Large intestine (tissue), 3 donors: Measurements from ENCODE around the gene TADA1. TPM values are rescaled to one million over a fixed set of nuclear protein-coding genes. Genes with fewer than 3 reads are reported as not detected.
"Not testable (repeated sequence)": the region's sequence is repeated elsewhere in the genome, so short reads cannot be mapped to it uniquely, and the experiment has no call there.

ENCODE experiments used
- DNase-seq, 2 donors: peaks; one replicate each; pipeline versions ENCODE4 v3.0.0 to v3.0.0-alpha.2; 2013
- H3K27ac ChIP-seq: one replicate; pipeline ENCODE4 v1.5.1; 2013; ENCODE audit warnings: low read length
- H3K27me3 ChIP-seq: 2 replicates; pipeline ENCODE4 v1.6.1; 2013; ENCODE audit warnings: low read length; ENCODE audit not compliant: control insufficient read depth, insufficient read depth
- H3K36me3 ChIP-seq: 2 replicates; pipeline ENCODE4 v1.6.1; 2013; ENCODE audit warnings: low read length; ENCODE audit not compliant: control insufficient read depth, insufficient read depth
- H3K4me1 ChIP-seq: one replicate; pipeline ENCODE4 v1.6.1; 2013; ENCODE audit warnings: low read length; ENCODE audit not compliant: control insufficient read depth, insufficient read depth
- H3K4me3 ChIP-seq: one replicate; pipeline ENCODE4 v1.5.1; 2013; ENCODE audit warnings: low read length
- H3K9me3 ChIP-seq: one replicate; pipeline ENCODE4 v1.6.1; 2013; ENCODE audit warnings: mild to moderate bottlenecking, low read depth, low read length, moderate library complexity; ENCODE audit not compliant: control insufficient read depth
- WGBS: methylation state at CpG from one replicate; pipeline ENCODE4 v1.1.5; 2013; ENCODE audit warnings: low lambda C conversion rate; ENCODE audit not compliant: insufficient coverage; 5-methylcytosine and 5-hydroxymethylcytosine counted together
- polyA plus RNA-seq: library from polyadenylated mRNA; unstranded; fragments of 120-200 nt; gene quantifications from one replicate; pipeline ENCODE4 v1.2.1, GENCODE V29; 2013

Gene TADA1
- polyA plus RNA-seq, 1 donor, result 18.5 TPM

DNA sequence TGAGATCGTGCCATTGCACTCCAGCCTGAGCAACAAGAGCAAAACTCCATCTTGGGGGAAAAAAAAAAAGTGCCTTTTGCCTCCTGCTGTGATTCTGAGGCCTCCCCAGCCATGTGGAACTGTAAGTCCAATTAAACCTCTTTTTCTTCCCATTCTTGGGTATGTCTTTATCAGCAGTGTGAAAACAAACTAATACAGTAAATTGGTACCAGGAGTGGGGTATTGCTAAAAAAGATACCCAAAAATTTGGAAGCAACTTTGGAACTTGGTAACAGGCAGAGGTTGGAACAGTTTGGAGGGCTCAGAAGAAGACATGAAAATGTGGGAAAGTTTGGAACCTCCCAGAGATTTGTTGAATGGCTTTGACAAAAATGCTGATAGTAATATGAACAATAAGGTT lies 46.3 kb downstream of the TADA1 start:
- WGBS, result no CpG with 5 or more reads among the region's 1 CpG
- not testable (repeated sequence) for H3K4me3 ChIP-seq, H3K36me3 ChIP-seq, H3K27ac ChIP-seq, H3K9me3 ChIP-seq, DNase-seq, H3K27me3 ChIP-seq, H3K4me1 ChIP-seq

DNA sequence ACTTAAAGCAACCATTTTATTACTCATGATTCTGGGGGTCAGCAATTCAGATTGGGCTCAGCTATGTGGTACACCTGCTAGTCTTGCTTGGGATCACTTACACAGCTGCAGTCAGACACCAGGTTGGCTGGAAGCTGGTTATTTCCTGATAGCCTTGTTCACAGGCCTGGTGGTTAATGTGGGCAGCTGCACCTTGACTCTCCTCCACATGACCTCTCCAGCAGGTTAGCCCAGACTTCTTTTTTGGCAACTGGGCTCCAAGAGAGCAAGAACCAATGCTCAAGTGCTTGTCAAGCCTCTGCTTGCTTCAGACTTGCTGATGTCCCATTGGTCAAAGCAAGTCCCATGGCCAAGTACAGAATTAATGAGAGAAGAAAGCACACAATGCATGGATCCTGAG lies 48.6 kb downstream of the TADA1 start:
- no peaks in the 10 kb centered on the region for H3K9me3 ChIP-seq
- no peak overlapping the region for H3K4me3 ChIP-seq
- no peaks in the 10 kb centered on the region for H3K36me3 ChIP-seq
- no peaks in the 10 kb centered on the region for H3K27me3 ChIP-seq
- no peaks in the 10 kb centered on the region for H3K4me1 ChIP-seq
- DNase-seq, result no peak
- H3K27ac ChIP-seq, result no peak overlapping the region

DNA sequence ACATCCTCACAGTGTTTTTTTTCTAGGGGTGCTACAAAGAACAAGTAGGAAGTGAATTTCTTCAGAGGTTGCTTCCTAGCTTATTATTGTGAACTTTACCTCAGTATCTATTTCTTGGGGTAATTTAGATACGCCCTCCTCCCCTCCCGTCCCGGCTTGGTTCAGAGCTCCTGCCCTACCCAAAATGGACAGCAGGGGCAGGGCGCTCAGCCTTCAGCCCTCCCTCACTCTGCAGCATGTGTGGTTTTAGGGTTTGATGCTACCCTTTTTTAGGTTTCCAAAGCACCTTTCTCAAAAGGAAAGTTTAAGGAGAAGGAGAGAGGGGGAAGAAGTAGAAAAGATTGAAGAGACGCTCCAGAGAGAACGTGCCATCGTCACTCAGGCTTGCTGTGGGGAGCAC lies 53.7 kb downstream of the TADA1 start:
- WGBS, result 90% methylated on average over 3 of the region's 7 CpGs
- H3K36me3 ChIP-seq, result no peaks in the 10 kb centered on the region
- no peak overlapping the region for H3K27ac ChIP-seq

DNA sequence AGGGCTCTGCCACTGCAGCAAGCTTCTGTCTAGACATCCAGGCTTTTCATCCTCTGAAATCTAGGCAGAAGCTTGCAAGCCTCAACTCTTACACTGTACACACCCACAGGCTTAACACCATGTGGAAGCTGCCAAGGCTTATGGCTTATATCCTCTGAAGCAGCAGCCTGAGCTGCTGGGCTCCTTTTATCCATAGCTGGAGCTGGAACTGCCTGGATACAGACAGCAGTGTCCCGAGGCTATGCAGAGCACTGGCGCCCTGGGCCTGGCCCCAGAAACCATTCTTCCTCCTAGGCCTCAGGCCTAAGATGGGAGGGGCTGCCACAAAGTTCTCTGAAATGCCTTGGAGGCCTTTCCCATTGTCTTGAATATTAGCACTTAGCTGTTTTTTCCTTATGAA lies 56.1 kb downstream of the TADA1 start:
- H3K27ac ChIP-seq, result no peak overlapping the region
- no peaks in the 10 kb centered on the region for H3K36me3 ChIP-seq
- H3K27me3 ChIP-seq, result no peaks in the 10 kb centered on the region
- peaks cover 7% of the 10 kb centered on the region for H3K9me3 ChIP-seq
- no peak overlapping the region for H3K4me3 ChIP-seq
- H3K4me1 ChIP-seq, result no peaks in the 10 kb centered on the region
- no CpG with 5 or more reads among the region's 2 CpGs for WGBS
- no peak for DNase-seq

More for the DNA sequence above, 53.7 kb downstream of the TADA1 start:
- no peak overlapping the region for H3K4me3 ChIP-seq
- no peak for DNase-seq
- H3K9me3 ChIP-seq, result peaks cover 3% of the 10 kb centered on the region
- no peaks in the 10 kb centered on the region for H3K27me3 ChIP-seq
- H3K4me1 ChIP-seq, result no peaks in the 10 kb centered on the region

DNA sequence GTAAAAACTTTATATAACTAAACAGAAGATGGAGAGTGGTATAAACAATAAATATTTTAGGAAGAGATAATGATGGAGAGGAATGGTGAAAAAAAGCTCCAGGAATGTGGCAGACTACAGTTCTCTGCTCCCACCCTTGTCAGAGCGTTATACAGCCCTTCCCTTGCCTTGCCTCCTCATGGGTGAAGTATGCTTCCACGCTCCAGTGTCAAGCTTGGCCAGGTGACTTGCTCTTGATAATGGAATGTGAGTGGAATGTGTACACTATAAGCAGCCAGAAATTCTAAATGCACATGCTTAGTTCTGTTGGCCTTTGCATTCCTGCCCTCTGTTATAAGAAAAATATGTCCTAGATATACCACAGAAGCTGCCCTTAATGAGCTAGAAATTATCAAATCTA lies 61.5 kb downstream of the TADA1 start:
- Histone ChIP-seq H3K36me3 (no peaks in the 10 kb centered on the region), H3K4me3 (no peak overlapping the region), H3K9me3 (peaks cover 4% of the 10 kb centered on the region), H3K27me3 (no peaks in the 10 kb centered on the region), H3K27ac (no peak overlapping the region), H3K4me1 (peaks cover 3% of the 10 kb centered on the region)
- DNase-seq, result no peak
- WGBS, result no CpG with 5 or more reads among the region's 2 CpGs

DNA sequence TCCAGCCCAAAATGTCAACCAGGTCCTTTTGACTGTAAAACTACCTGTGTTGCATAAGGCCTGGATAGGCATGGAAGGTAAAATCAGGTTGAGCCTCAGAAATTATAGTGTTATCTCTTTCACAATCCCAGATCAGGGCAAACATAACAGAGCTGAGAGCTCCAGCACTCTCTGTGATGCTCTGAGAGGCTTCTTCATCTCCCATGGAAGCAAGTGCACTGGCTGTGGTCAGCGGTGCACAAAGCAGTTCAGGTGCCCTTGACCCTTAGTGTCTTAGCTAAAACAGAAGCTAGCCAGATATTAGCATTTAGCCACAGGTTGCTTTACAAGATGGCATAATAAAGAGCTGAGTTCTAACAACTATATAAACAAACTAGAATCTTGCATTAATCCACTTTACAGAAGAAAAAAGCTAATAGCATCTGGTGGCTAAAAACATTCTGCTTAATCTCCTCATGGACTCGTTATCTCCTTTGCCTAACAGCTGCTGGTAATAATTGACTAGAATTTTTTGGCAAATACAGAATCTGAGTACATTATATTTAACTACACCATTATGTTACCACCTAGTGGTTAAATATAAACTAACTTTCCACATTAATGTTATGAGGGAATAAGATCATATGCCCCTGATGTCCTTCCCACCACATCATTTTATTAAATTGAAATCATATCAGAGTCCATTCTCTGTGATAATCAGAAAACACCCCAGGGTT lies 62.4 kb downstream of the TADA1 start:
- Histone ChIP-seq H3K4me3 (no peak overlapping the region), H3K4me1 (peaks cover 3% of the 10 kb centered on the region), H3K27me3 (no peaks in the 10 kb centered on the region), H3K9me3 (peaks cover 4% of the 10 kb centered on the region), H3K27ac (no peak overlapping the region), H3K36me3 (no peaks in the 10 kb centered on the region)
- peak in 1 of 2 donors; percentile 10 for DNase-seq
- WGBS, result 20% methylated on average over 1 of the region's 2 CpGs

DNA sequence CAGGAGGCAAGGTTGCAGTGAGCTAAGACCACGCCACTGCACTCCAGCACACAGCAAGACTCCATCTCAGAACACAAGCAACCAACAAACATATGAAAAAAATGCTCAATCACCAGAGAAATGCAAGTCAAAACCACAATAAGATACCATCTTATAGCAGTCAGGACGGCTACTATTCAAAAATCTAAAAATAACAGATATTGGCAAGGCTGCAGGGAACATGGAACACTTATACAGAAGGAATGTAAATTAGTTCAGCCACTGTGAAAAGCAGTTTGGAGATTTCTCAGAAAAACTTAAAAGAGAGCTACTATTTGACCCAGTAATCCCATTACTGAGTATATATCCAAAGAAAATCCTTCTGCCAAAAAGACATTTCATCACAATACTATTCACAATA lies 64.4 kb downstream of the TADA1 start:
- H3K9me3 ChIP-seq, result peaks cover 3% of the 10 kb centered on the region
- peaks cover 3% of the 10 kb centered on the region for H3K4me1 ChIP-seq
- H3K4me3 ChIP-seq, result no peak overlapping the region
- no peaks in the 10 kb centered on the region for H3K27me3 ChIP-seq
- no peak for DNase-seq
- H3K36me3 ChIP-seq, result no peaks in the 10 kb centered on the region
- H3K27ac ChIP-seq, result no peak overlapping the region
- 71% methylated on average over 1 of the region's 2 CpGs for WGBS

DNA sequence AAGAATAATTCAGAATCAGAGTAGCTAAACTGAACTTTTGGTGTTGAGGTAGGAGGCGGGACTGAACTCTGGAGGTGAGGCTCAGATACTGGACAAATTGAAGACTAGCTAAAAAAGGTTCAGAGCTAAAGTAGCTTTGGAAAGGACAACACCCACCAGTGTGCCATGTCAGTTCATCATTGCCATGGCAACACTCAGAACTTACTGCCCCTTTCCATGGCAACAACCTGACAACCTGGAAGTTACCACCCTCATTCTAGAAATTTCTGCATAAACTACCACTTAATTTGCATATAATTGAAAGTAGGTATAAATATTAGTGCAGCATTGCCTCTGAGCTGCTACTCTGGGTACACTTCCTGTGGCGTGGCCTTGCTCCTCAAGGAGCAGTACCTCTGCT lies 67.1 kb downstream of the TADA1 start:
- H3K27ac ChIP-seq, result no peak overlapping the region
- H3K4me1 ChIP-seq, result peaks cover 3% of the 10 kb centered on the region
- H3K36me3 ChIP-seq, result no peaks in the 10 kb centered on the region
- H3K27me3 ChIP-seq, result no peaks in the 10 kb centered on the region
- DNase-seq, result no peak
- no peaks in the 10 kb centered on the region for H3K9me3 ChIP-seq
- H3K4me3 ChIP-seq, result no peak overlapping the region
- WGBS, result no CpG with 5 or more reads among the region's 2 CpGs

Other genes with a start within 250 kb of the TADA1 start
- 27.6 TPM for gene POGK, start 36.8 kb downstream of the TADA1 start, polyA plus RNA-seq
- 1.7 TPM for gene ILDR2, start 99.3 kb upstream of the TADA1 start, polyA plus RNA-seq
- gene MAEL, start 113.0 kb upstream of the TADA1 start, polyA plus RNA-seq, result 0.19 TPM
- gene GPA33, start 214.1 kb upstream of the TADA1 start, polyA plus RNA-seq, result 64.4 TPM
- gene STYXL2, start 217.8 kb upstream of the TADA1 start, polyA plus RNA-seq, result 0.40 TPM